Activated naive CD4-positive, alpha-beta T cell (primary cell): ENCODE data around the gene CYP19A1.
"Not testable (repeated sequence)": the region's sequence is repeated elsewhere in the genome, so short reads cannot be mapped to it uniquely, and the experiment has no call there.

ENCODE experiments used
- DNase-seq, 4 experiments: peaks; one replicate each; lab custom pipeline; 2025; lab: John Stamatoyannopoulos, UW

CYP19A1 gene

DNA sequence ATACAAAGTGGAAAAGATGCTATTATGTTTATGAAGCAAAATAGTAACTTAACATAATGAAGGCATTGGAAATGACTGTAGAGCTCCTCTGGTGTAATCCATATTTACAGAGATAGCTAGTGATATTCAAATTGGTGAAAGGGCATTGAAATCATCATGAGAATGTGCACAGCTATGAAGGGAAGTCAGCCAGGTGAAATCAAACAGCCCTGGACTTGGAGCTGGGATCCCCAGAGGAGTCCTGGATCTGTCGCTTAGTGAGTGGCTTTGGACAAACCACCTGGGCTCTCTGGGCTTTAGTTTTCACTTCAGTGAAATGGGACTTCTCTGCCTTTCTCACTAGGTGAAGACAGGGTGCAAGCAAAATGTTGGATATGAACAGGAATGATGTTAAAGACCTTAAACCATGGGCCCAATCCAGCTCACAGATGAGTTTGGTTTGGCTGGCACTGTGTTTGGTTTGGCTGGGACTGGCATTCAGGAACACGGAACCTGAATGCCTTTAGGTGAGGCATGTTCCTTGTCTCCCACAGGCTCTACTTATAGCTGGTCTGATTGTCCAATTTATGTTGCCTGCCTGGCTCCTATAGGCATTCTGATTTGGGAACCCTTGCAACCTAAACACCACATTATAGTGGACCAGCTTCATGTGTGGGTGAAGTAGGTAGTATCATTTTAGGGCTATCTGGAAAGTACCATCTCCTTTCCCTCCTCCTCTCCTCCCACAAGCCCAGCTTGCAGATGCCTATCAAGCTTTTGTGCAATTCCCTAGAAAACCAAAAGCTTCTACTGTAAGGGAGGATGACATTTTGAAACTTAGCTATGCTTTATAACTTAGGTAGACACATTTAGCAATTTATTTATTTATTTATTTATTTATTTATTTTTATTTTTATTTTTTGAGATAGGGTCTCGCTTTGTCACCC lies 133.1 kb downstream of the CYP19A1 start:
- no peak for DNase-seq

DNA sequence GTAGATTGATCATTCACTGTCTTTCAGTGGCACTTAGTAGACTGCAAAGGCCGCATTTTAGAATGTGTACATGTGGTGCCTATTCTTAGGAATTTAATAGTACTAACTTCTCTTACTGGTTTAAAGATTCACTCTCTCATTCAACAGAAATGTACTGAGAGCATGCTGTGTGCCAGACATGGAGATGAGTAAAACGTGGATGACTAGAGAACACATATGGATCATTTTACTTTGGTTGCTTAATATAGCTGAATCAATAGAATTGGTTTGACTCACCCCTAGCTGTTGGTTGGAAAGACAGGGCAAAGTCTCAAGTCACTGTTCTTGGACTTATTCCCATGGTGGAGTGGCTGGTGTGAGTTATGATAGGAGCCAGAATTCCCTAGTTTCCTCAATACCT lies 134.6 kb downstream of the CYP19A1 start:
- no peak for DNase-seq

DNA sequence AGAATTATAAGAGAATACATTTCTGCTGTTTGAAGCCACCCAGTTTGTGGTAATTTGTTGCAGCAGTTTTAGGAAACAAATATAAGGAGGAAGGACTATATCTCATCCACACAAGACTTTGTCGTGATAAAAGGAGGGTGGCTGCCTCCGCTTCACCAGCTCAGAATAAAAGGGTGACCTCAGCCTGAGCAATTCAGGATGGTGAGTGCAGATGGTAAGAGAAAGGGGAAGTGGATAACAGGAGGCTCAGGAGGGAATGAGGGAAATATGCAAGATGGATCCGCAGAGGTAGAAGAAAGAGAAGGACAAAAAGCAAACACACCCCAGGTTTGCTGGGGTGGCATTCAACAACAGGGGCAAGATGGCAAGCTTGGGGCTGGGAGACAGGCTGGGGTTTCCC lies 135.6 kb downstream of the CYP19A1 start:
- no peak for DNase-seq

DNA sequence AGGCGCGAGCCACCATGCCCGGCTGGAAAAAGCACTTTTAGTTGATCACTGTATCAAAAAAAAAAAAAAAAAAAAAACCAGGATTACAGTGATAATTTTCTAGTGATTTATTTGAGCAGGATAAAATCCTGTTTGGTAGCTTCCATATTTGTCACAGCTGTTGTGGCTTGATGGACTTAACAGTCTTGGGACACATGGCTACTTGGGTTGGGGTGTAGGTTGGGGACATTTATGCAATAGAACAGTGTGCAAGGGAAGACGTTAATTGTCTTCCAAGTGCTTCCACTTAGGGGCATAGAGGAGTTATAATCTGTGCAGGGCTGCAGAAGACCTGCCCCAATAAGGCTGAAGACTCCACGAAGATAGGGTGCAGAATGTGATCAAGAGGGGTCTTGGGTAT lies 136.8 kb downstream of the CYP19A1 start:
- no peak for DNase-seq

DNA sequence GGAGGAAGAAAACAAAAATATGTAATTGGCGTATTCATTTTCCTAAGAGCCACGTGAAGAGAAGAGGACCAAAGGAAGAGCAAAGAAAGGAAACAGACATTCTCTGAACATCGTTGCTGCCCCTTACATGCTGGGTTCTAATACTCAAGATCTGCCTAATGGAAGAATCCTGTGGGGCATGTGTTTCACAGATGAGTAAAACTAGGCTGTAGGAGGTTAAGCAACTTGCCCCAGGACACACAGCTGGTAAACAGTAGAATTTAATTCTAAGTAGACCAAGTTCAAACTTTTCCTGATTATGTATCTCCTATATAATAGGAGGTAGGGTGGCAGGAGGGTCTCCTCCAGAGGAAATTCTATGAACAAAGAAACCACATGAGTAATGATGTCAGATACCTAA lies 137.6 kb downstream of the CYP19A1 start:
- DNase-seq = no peak

DNA sequence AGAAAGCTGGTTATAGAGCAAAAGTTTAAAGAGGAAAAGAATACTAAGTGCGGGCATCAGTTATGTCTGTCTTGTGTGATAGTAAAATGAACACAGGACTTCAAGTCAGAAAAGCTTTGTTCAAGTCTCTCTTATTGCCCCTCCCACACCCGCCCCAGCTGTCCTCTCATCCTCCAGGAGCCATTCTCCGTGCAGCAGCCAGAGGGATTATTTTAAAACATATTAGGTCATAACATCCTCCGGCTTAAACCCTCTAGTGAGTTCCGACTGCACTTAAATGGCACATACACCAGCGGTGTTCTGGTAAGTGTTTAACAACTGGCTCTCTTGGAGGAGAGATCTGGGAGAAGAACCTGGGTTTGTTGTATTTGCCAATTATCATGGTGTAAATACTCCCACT lies 138.9 kb downstream of the CYP19A1 start:
- no peak for DNase-seq

DNA sequence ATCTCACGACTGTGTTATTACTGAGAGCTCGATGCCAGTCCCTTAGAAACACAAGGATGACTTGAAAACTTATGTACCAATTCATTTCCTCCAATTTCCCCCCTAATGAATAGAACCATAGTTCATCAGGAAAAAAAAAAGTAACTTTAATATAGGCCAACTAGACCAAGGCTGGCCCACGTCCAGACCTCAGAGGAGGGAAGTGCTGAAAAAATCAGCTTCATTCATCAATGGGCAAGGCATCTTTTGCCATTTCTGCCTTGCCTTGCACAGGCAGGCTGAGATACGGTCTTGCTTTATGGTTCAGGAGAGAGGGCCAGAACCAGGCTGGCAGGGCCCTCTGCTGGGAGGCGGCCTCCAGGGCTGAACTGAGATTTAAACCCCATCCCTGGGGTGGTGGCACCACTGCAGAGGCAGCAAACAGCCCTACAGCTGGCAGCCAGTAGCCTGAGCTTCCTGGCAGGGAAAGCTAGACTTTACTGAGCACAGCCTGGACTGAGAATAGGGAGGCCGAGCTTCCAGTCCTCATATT lies 139.6 kb downstream of the CYP19A1 start:
- no peak for DNase-seq

DNA sequence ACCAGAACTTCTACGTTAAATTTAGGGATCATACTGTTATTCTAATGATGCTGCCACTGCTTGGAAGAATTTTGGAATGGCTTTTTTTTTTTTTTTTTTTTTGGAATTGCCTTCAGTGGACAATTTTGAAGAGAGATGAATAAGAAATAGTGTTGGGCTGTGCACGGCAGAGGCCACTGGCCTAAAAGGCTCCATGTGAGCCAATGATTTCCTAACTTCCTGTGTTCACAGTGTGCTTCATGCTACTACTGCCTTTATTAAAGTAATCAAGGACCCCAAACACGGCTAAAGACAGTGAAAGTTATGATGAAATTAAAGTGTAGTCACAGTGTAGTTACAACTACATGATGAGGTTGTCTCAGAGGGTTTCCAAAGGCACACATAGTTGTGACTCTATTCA lies 142.9 kb downstream of the CYP19A1 start:
- no peak for DNase-seq

DNA sequence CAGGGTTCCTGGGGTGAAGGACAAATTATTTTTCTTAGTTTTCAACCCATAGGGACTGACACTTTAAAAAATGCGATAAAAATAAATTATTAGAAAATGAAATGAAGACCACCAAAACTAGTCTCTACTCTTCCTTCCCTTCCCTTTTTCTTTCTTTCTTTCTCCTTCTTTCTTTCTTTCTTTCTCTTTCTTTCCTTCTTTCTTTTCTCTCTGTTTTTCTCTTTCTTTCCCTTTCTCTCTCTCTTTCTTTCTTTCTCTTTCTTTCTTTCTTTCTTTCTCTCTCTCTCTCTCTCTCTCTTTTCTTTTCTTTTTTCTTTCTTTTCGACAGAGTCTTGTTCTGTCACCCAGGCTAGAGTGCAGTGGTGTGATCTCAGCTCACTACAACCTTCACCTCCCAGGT lies 144.4 kb downstream of the CYP19A1 start:
- DNase-seq = no peak

DNA sequence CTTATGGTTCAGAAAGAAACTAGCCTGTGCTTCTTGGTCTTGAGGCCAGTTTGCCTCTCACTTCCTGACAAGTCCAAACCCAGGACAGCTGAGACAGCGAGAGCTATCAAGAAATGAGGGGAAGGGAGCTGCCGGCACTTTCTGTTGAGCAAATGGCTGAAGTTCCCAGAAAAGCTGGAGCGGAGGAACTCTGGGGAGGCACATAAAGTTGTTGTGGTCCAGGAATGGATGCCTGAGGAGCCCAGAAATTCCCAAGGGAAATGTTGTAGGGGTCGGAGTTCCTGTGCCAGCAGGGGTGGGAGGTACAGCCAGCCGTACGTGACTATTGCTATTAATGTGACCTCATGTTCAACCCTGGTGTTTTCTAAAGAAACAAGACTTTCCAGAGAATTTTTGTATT lies 144.9 kb downstream of the CYP19A1 start:
- DNase-seq = no peak

DNA sequence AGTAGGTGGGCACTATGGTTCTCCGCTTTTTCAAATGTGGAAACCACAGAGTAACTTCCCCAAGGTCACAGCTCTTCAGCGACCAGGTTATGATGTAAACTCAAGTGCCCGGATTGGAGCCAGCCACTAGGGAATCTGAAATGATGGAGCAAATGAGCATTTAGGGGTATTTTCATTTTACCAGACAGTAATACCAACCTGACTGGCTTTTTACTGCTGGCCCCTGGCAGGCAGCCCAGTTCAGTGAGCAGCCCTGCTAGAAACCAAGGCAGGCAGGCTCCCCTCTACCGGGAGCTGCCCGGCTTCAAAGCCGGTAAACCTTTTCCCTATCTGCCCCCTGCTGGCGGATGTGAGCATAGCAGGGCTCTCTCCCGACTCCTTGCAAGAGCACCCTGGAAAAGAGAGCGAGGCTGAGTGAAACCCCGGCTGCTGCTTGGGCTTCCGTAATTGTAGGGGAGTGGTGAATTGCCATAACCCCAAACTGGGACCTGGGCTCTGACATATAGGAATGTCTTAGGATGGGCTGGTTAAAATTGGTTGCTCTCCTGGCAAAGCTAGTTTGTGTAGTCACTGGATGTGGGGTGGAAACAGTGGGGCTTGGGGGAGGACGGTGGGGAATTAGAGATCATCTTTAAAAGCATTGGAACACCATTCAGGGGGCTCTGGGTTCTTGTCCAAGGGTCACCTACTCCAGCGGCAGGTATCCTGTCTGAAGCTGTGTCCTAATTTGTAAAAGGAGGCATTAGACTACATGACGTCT lies 145.7 kb downstream of the CYP19A1 start:
- DNase-seq = peak; percentile 19 to 72 (median 42)

DNA sequence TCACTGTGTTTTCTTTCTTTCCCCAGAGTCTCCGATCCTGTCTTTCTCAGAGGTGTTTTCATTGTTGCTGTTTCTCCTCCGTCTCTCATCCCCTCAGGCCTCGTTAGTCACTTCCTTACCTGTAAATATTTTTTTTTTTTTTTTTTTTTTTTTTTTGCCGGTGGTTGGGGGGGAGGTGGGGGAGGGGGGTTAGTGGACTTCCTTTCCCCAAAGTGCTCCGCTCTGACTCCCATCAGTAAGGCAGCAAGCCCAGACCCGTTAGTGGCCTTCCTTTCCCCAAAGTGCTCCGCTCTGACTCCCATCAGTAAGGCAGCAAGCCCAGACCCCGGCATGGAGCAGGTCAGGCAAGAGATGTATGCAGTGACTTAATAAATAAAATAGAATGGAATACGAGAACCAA lies 146.6 kb downstream of the CYP19A1 start:
- DNase-seq = no peak

DNA sequence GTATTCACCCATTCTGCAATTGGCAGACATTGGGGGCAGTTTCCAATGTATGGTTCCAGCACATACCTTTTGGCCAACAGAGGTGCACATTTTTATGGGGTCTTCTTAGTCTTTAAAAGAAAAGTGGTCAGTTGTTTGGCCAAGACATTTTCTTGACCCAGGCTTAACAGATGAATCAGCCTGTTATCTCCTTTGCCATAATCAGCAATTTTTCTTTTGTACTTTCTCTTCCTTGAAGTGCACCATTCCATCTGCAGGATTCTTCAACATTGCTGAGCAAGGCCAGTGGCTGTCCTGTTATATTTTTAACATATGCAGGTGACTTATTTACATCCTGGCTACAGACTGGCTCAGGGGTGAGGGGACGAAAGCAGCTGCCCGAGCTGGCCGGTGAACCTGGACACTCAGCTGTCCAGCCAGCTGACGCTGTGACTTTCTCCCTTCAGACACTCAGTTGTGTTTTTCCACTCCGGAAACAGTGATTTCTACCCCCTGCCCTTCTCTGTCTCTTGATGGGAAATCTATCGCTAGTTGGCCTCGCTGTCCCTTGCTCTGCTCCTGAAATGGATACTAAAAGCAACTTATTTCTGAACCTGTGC lies 147.2 kb downstream of the CYP19A1 start:
- no peak for DNase-seq

DNA sequence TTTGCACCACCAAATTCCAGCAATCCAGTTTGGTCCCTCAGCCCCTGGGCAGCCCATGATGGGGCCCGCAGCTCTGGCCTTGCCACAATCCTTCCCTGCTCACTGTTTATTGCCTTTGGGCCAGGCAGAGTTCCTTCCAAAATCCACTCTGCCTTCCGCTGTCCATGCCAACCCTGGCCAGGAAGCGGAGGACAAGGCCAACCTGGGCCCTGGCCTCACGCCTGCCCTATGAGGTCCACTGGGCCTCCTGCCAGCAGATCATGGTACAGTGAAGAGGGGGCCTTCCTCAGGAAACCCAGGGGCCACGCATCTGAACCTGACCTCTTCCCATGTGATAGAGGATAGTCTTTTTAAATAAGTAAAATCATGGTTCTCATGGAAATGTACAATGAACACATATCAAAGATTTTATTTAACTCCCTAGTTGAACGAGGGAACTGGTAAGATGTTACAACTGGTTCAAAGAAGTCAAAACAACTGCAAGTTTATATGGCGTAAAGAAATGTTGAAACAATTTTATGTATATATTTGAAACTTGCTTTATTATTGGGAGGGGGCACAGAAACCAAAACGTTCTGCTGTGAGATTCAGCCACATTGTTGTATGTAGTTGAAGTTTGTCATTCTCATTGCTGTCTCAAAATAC lies 147.8 kb downstream of the CYP19A1 start:
- DNase-seq = no peak

DNA sequence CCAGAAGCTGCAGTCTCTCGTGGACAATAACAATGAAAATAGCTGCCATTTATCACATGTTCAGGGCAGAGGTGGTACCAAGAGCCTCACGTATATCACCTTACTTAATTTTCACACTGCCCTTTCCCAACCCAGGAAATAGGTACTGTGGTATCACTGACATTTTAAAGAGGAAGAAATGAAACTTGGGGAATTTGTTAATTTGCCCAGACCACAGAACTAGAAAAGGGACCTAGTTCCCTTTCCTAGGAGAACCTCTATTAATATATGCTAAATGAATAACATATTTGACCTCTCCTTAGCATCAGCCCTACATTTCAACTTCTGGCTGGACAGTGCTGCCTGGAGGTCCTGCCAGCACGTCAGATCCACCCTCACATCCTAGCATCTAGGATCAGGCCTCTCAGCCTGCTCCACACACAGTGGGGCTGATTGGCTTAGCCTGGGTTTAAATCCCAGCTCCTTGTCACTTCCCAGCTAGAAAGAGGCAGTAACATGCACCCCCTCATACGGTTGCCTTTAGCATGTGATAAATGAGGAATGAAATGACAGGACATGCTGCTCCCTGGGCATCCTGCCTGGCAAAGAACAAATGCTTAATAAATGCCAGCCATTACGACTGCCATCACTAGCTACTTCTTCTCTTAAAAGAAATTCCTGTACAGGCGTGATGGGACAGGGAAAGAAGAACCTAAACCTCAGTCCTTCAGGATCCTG lies 148.6 kb downstream of the CYP19A1 start:
- DNase-seq = no peak

DNA sequence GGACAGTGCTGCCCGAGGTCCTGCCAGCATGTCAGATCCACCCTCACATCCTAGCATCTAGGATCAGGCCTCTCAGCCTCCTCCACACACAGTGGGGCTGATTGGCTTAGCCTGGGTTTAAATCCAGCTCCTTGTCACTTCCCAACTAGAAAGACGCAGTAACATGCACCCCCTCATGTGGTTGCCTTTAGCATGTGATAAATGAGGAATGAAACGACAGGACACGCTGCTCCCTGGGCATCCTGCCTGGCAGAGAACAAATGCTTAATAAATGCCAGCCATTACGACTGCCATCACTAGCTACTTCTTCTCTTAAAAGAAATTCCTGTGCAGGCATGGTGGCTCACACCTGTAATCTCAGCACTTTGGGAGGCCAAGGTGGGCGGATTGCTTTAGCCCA lies 149.6 kb downstream of the CYP19A1 start:
- not testable (repeated sequence) for DNase-seq

DNA sequence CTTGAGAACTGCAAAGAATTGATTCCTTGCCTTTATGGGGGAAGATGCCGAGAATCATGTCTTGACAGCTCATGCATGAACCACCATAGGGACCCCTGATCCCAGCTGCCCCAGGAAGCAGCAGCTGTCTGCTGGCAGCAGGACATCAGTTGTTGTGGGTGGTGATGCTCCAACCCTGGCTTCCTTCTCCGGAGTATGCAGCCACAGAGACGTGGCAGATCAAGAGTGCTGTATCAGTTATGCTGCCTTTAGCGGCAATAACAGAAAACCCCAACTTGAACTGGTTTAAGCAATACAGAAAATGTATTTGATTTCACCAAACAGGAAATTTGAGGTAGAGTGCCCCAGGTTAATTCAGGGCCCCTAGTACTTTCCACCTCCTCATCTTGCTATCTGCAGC lies 151.5 kb downstream of the CYP19A1 start:
- DNase-seq = no peak

DNA sequence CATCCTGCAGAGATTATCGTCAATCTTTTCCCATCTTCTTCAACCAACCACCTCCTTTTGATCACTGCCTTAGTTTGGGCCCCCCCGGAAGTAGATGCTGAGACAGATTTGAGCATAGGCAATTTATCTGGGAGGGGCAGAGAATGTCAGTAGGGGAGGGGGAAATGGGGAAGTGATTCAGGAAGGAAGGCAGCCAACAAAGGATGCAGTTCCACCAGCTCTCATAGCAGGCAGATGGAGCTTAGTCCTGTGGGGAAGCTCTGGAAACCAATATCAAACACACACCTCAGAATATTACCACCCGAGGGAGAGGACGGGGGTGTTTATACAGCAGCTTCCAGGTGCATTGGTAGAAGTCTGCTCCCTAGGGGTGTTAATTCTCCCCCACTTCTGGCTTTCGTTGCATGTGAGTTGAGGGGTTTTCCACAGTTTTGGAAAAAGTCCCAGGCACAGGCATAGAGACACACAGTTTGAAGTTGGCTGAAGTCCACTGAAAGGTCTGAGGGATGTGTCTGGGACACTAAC lies 152.2 kb downstream of the CYP19A1 start:
- no peak for DNase-seq

DNA sequence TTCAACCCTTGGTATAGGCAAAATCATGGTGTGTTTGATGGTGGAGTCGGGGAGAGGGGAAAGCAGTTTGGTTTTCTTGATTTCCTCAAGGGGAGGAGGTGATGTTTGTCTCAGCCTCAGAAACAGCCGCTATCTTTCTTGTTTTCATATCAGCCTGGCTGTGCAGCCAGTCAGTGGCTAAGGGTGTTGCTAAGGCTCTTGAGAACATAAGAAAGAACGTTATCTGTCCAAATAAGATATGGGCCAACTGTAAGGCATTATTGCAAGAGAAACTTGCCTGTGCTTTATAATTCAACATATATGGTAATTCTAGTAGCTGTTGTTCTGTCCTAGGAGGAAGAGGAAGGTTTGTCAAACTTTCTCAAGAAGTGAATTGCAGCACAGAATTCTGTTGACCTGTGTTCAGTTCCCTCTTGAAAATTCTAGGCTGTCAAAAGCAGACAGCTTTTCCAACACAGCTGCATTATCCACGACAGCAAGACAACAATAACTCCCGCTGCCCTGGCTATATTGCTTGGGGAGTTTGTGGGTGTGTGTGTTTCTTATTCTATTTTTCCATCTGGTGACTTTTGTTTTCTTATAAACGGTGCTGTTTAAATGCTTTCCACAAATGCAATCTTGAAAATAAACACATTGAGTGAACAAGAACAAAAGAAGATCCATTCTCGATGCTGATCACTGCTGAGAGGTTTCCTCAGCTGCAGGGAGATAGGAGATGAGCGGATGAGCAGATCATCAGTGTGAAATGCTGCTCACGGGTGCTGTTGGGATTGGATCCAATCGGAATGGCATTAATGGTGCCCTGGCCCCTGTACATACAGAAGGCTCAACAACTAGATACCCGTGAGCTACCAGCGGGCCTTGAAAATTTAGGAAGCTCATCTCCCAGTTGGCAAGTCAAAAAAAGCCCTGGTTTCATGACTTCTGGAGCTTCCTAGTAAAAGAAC lies 152.9 kb downstream of the CYP19A1 start:
- DNase-seq = no peak

DNA sequence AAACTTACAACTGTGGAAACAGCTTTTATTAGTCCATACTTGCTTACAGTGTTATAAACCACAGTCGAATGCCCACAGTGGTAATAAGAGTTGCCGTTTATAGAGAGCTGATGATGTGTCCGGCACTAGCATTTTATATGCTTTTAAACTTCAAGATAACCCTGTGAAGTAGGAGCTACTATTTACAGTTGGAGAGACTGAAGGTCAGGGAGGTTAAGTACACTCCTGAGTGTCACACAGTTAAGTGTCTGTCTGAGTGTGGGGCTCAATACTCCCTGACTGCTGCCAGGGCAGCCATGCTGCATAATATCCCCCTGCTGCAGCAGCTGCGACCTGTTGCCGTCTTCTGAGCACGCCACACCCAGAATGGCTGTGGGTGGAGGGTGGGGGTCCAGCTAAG lies 153.8 kb downstream of the CYP19A1 start:
- DNase-seq = no peak
